KMS-11 (cell line): ENCODE measurements around the gene ZC3HAV1L.

ENCODE experiments used
- H2AFZ ChIP-seq: fragments of 200-600 bp; sonication (generic); 2 replicates; pipeline ENCODE4 v1.6.1; 2016; ENCODE audit warnings: antibody characterized with exemption, mixed run types, low read depth
- H3K27ac ChIP-seq: fragments of 200-600 bp; sonication (generic); 2 replicates; pipeline ENCODE4 v1.6.1; 2016; ENCODE audit warnings: mild to moderate bottlenecking, mixed run types
- H3K27me3 ChIP-seq: fragments of 200-600 bp; sonication (generic); 2 replicates; pipeline ENCODE4 v1.6.1; 2017; ENCODE audit warnings: mild to moderate bottlenecking, low read depth, mixed run types, moderate library complexity; ENCODE audit not compliant: insufficient read depth
- H3K36me3 ChIP-seq: fragments of 200-600 bp; sonication (generic); 2 replicates; pipeline ENCODE4 v1.6.1; 2017; ENCODE audit warnings: mild to moderate bottlenecking, mixed run types; ENCODE audit not compliant: insufficient read depth
- H3K4me1 ChIP-seq: fragments of 200-600 bp; sonication (generic); 2 replicates; pipeline ENCODE4 v1.6.1; 2016; ENCODE audit warnings: mild to moderate bottlenecking, low read depth, mixed run types; ENCODE audit not compliant: poor library complexity, severe bottlenecking
- H3K4me2 ChIP-seq: fragments of 200-600 bp; sonication (generic); 2 replicates; pipeline ENCODE4 v1.7.0; 2016; ENCODE audit warnings: mild to moderate bottlenecking, mixed run types
- H3K4me3 ChIP-seq: fragments of 200-600 bp; sonication (generic); IDR thresholded peaks from 2 replicates; pipeline ENCODE4 v1.6.1; 2017; ENCODE audit warnings: low read depth, low read length, mixed read lengths; ENCODE audit not compliant: insufficient read depth
- H3K79me2 ChIP-seq: fragments of 200-600 bp; sonication (generic); 2 replicates; pipeline ENCODE4 v1.6.1; 2016; ENCODE audit warnings: low read depth, mixed run types; ENCODE audit not compliant: insufficient read depth
- H3K9ac ChIP-seq: fragments of 200-600 bp; sonication (generic); 2 replicates; pipeline ENCODE4 v1.6.1; 2016; ENCODE audit warnings: mild to moderate bottlenecking, mixed run types
- H4K20me1 ChIP-seq: fragments of 200-600 bp; sonication (generic); 2 replicates; pipeline ENCODE4 v1.6.1; 2016; ENCODE audit warnings: mild to moderate bottlenecking, mixed run types; ENCODE audit not compliant: insufficient read depth
- TF ChIP-seq, protein P1 (sequence below): fragments of 200-600 bp; sonication (generic); conservative IDR thresholded peaks from 2 replicates; pipeline ENCODE4 v1.6.1; 2017; ENCODE audit warnings: low read depth, mild to moderate bottlenecking, antibody characterized with exemption, low read length, moderate library complexity, mixed read lengths

Gene ZC3HAV1L

GRCh38 chr7:139051655-139052054 is 15.8 kb upstream of the ZC3HAV1L start:
- Histone ChIP-seq H3K79me2 (no peaks in the 10 kb centered on the region), H3K4me2 (no peak overlapping the region), H3K4me3 (no peak overlapping the region), H3K9ac (no peak overlapping the region), H3K27me3 (no peaks in the 10 kb centered on the region), H3K4me1 (no peaks in the 10 kb centered on the region), H4K20me1 (no peaks in the 10 kb centered on the region), H3K27ac (no peak overlapping the region), H3K36me3 (no peaks in the 10 kb centered on the region), H2AFZ (no peak overlapping the region)
- TF ChIP-seq, protein P1, sequence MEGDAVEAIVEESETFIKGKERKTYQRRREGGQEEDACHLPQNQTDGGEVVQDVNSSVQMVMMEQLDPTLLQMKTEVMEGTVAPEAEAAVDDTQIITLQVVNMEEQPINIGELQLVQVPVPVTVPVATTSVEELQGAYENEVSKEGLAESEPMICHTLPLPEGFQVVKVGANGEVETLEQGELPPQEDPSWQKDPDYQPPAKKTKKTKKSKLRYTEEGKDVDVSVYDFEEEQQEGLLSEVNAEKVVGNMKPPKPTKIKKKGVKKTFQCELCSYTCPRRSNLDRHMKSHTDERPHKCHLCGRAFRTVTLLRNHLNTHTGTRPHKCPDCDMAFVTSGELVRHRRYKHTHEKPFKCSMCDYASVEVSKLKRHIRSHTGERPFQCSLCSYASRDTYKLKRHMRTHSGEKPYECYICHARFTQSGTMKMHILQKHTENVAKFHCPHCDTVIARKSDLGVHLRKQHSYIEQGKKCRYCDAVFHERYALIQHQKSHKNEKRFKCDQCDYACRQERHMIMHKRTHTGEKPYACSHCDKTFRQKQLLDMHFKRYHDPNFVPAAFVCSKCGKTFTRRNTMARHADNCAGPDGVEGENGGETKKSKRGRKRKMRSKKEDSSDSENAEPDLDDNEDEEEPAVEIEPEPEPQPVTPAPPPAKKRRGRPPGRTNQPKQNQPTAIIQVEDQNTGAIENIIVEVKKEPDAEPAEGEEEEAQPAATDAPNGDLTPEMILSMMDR: no peak

DNA sequence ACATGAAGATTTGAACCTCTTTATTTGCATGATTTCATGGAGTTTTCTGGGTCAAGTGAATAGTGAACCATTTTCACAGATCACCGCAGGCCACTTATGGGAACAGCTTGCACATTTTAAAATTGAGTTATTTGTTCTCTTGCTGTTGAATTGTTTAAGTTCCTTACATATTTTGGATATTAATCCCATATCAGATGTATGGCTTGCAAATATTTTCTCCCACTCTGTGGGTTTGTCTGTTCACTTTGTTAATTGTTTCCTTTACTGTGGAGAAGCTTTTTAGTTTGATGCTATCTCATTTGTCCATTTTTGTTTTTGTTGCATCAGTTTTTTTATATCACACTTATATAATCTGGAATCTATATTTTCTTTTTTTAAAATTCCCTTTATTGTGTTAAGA is 14.1 kb upstream of the ZC3HAV1L start:
- H3K9ac ChIP-seq: no peak overlapping the region
- H2AFZ ChIP-seq: no peak overlapping the region
- no peaks in the 10 kb centered on the region for H3K36me3 ChIP-seq
- no peaks in the 10 kb centered on the region for H3K27me3 ChIP-seq
- no peak overlapping the region for H3K4me3 ChIP-seq
- H3K27ac ChIP-seq: no peak overlapping the region
- H3K4me1 ChIP-seq: peaks cover 2% of the 10 kb centered on the region
- H3K4me2 ChIP-seq: no peak overlapping the region
- no peaks in the 10 kb centered on the region for H4K20me1 ChIP-seq
- no peaks in the 10 kb centered on the region for H3K79me2 ChIP-seq
- TF ChIP-seq, protein P1: no peak

GRCh38 chr7:139049111-139049510 is 13.3 kb upstream of the ZC3HAV1L start:
- peaks cover 11% of the 10 kb centered on the region for H3K4me1 ChIP-seq
- no peaks in the 10 kb centered on the region for H3K79me2 ChIP-seq
- H3K36me3 ChIP-seq: no peaks in the 10 kb centered on the region
- no peak overlapping the region for H3K27ac ChIP-seq
- no peak overlapping the region for H3K9ac ChIP-seq
- no peak overlapping the region for H3K4me3 ChIP-seq
- no peak overlapping the region for H3K4me2 ChIP-seq
- H3K27me3 ChIP-seq: no peaks in the 10 kb centered on the region
- no peaks in the 10 kb centered on the region for H4K20me1 ChIP-seq
- H2AFZ ChIP-seq: no peak overlapping the region
- TF ChIP-seq, protein P1: no peak

DNA sequence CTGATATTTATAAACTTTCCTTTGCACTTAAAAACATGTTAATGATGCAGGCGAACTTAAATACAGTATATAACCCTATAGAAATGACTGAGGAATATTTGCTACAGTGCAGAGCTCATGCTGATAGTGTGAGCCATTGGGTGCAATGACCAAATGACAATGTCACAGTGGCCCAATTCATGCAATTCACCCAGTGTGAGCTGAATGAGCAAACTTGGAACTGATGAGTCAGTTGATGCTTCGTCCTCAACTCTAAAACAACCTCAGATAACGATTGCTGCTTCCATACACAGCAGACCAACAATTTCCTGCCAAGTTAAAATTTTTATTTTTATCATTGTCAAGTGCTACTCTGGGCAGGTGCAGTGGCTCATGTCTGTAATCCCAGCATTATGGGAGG is 12.1 kb upstream of the ZC3HAV1L start:
- TF ChIP-seq, protein P1: no peak
- Histone ChIP-seq H4K20me1 (no peaks in the 10 kb centered on the region), H3K36me3 (no peaks in the 10 kb centered on the region), H3K27ac (no peak overlapping the region), H3K4me3 (no peak overlapping the region), H3K4me2 (no peak overlapping the region), H2AFZ (no peak overlapping the region), H3K9ac (no peak overlapping the region), H3K27me3 (no peaks in the 10 kb centered on the region), H3K79me2 (no peaks in the 10 kb centered on the region), H3K4me1 (peaks cover 12% of the 10 kb centered on the region)
